MCF 10A (cell line): ENCODE results near the gene ROR1. TPM values are rescaled to one million over a fixed set of nuclear protein-coding genes. Genes with fewer than 3 reads are reported as not detected.
A peak's percentile ranks its signal among the peaks of the same experiment; 100 is the strongest.

Experiments
- BruUV-seq: library from RNA; stranded (reverse); fragments of 400-500 nt; replicated peaks from 2 replicates; lab custom pipeline; 2021; lab: Mats Ljungman, UMichigan
- CTCF ChIA-PET: fragments of 300-600 bp; sonication (Branson Sonifier 250); formaldehyde crosslinking; extraction: SDS; loops from one replicate; lab custom pipeline; 2021; ENCODE audit warnings: antibody characterized with exemption, inconsistent platforms; lab: Yijun Ruan, JAX
- POLR2A ChIA-PET: fragments of 300-600, 350-650 bp; sonication (Branson Sonifier 250); formaldehyde crosslinking; extraction: SDS; loops from one replicate; lab custom pipeline; 2020; ENCODE audit warnings: antibody characterized with exemption, inconsistent platforms; lab: Yijun Ruan, JAX
- DNase-seq: peaks from one replicate; pipeline ENCODE4 v3.0.0-alpha.2; 2018; ENCODE audit not compliant: unreplicated experiment
- H3K27ac Mint-ChIP-seq: one replicate; pipeline ENCODE4 v1.8.0; 2022; ENCODE audit warnings: mild to moderate bottlenecking, low read depth, mixed read lengths; ENCODE audit not compliant: unreplicated experiment
- H3K27me3 Mint-ChIP-seq: one replicate; pipeline ENCODE4 v1.8.0; 2022; ENCODE audit warnings: mixed read lengths; ENCODE audit not compliant: insufficient read depth, unreplicated experiment
- H3K36me3 Mint-ChIP-seq: one replicate; pipeline ENCODE4 v1.8.0; 2022; ENCODE audit warnings: mild to moderate bottlenecking, moderate library complexity, mixed read lengths; ENCODE audit not compliant: insufficient read depth, unreplicated experiment
- H3K4me1 Mint-ChIP-seq: one replicate; pipeline ENCODE4 v1.8.0; 2022; ENCODE audit warnings: mixed read lengths; ENCODE audit not compliant: insufficient read depth, unreplicated experiment
- H3K4me3 Mint-ChIP-seq: one replicate; pipeline ENCODE4 v1.8.0; 2022; ENCODE audit warnings: mild to moderate bottlenecking, moderate library complexity, mixed read lengths; ENCODE audit not compliant: unreplicated experiment
- H3K9me3 Mint-ChIP-seq: one replicate; pipeline ENCODE4 v1.8.0; 2022; ENCODE audit warnings: mixed read lengths; ENCODE audit not compliant: unreplicated experiment
- CTCF ChIP-seq: fragments of 200-600 bp; IDR thresholded peaks from one replicate; pipeline ENCODE4 v1.8.0; 2022; ENCODE audit warnings: antibody characterized with exemption, mild to moderate bottlenecking; ENCODE audit not compliant: unreplicated experiment
- intact Hi-C: fragments of 100-400 bp; cut with micrococcal nuclease; formaldehyde crosslinking; loops from 2 replicates; pipeline ENCODE4 v1.14.1; 2022
- total RNA-seq: library from RNA; stranded (reverse); gene quantifications from 2 replicates; pipeline ENCODE4 v1.2.3, GENCODE V29; 2022

ROR1 gene
- total RNA-seq, 1 experiment from 2014 or later = 4.6 TPM

DNA sequence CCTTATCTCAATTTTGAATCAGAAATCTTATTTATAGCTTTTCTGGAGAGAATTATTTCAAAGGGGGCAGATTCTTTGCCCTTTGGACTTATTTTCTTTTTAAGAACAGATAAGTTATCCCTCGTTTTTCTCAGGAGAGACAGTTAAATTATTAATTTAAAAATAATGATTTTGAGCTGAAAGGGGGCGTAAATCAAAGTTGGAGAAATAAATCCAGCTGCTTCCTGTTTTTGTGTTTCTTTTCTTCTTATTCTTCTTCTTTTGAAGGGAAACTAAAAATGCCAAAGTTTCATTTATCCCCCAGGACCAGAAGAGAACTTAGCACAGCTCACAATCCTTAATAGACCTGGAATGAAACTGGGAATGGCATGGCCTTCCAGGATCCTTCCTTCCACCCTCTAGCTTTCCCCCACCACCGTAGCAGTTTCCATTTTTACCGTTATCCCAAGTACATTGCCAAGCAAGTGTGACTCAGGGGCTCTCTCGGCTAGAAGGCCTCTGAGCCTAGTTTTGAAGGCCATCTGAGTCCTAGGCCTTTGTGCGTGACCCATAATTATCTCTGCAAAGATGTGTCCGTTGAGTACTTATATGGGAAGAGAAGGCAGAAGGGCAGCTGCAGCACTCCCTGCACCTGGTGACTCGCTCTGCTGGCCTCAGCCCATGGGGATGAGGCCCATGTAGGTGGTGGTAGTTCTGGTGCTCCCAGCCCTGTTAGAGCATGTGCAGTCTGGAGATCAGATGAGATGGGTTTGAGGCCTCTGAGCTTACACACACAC lies 181.7 kb downstream of the ROR1 start:
- Mint-ChIP-seq H3K36me3 (no peaks in the 10 kb centered on the region), H3K4me1 (no peaks in the 10 kb centered on the region), H3K27me3 (no peaks in the 10 kb centered on the region), H3K9me3 (peaks cover 14% of the 10 kb centered on the region), H3K27ac (no peak overlapping the region), H3K4me3 (no peak overlapping the region)
- intact Hi-C loops = no loop called here
- DNase-seq = no peak
- BruUV-seq = no TSS peak
- TF ChIP-seq CTCF = no peak
- CTCF ChIA-PET = interaction anchor here (0.6 to 1.4 kb wide), 2 partner anchors 20 to 153 kb away, joined by 3 read pairs; no protein-coding TSS in a partner anchor
- POLR2A ChIA-PET = interaction anchor here (0.6 to 1.2 kb wide), 3 partner anchors 9 to 193 kb away, joined by 3 to 4 read pairs (median 3); no protein-coding TSS in a partner anchor

- no peak for DNase-seq
- BruUV-seq = no TSS peak
- intact Hi-C loops = no loop called here
- no peak for TF ChIP-seq CTCF
- no peaks in the 10 kb centered on the region for H3K4me1 Mint-ChIP-seq
- H3K9me3 Mint-ChIP-seq = peaks cover 10% of the 10 kb centered on the region
- H3K27ac Mint-ChIP-seq = no peak overlapping the region
- no peak overlapping the region for H3K4me3 Mint-ChIP-seq
- no peaks in the 10 kb centered on the region for H3K27me3 Mint-ChIP-seq
- ChIA-PET CTCF (no interaction called here), POLR2A (no interaction called here)
- peaks cover under 1% of the 10 kb centered on the region for H3K36me3 Mint-ChIP-seq
Observed at GRCh38 chr1:63958556-63958955, 184.7 kb downstream of the ROR1 start.

DNA sequence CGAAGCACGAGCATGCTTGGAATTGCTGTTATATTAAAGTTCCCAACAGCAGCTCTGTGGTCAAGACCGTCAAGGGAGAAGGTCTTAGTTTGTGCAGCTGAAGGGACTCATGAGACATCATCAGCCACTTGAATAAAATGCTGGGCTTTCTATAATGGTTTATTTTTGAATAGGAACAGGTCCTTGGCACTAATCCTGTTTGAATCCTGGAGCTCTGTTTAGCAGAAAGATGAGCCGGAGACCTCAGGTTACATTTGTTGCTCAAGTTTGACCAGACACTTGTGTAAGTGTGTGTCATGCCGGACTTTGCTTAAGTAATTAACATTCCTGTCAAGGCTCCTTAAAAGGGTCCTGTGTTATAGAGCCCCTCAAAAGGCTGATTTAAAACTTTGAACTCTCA lies 186.5 kb downstream of the ROR1 start:
- H3K27ac Mint-ChIP-seq = no peak overlapping the region
- POLR2A ChIA-PET = interaction anchor here (0.8 kb wide), 1 partner anchor 9 kb away, joined by 4 read pairs; no protein-coding TSS in a partner anchor
- DNase-seq = peak; percentile 61
- no peaks in the 10 kb centered on the region for H3K4me1 Mint-ChIP-seq
- CTCF ChIA-PET = interaction anchor here (1.6 to 2.5 kb wide), 2 partner anchors 14 to 26 kb away, joined by 5 to 10 read pairs; no protein-coding TSS in a partner anchor
- no peak for TF ChIP-seq CTCF
- H3K36me3 Mint-ChIP-seq = peaks cover 5% of the 10 kb centered on the region
- H3K27me3 Mint-ChIP-seq = no peaks in the 10 kb centered on the region
- no peak overlapping the region for H3K4me3 Mint-ChIP-seq
- H3K9me3 Mint-ChIP-seq = peaks cover 6% of the 10 kb centered on the region
- intact Hi-C loops = no loop called here
- BruUV-seq = no TSS peak

DNA sequence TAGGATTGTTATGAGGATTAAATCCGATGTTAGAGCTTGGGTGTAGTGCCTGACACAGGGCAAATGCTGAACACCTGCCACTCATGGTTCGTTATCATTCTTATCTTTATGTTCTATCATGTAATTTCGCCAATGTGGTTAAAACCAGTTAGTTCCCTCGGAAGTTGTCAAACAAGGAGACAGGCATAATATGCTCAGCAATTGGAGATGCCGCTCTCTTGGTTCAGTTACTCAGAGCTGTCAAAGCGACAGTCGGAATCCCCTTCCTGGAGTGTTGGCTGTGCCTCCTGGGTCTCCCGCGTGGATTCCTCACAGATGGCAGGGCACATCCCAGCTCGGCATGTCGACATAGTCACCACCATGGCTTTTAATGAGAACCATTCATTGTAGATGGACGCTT lies 192.2 kb downstream of the ROR1 start:
- ChIA-PET CTCF (interaction anchor here (0.6 to 1.4 kb wide), 3 partner anchors 8 to 171 kb away, joined by 3 to 4 read pairs (median 3); no protein-coding TSS in a partner anchor), POLR2A (interaction anchor here (0.7 to 1.6 kb wide), 2 partner anchors 9 to 96 kb away, joined by 3 to 4 read pairs; no protein-coding TSS in a partner anchor)
- intact Hi-C loops = no loop called here
- DNase-seq = no peak
- H3K4me1 Mint-ChIP-seq = peaks cover 15% of the 10 kb centered on the region
- peaks cover 11% of the 10 kb centered on the region for H3K9me3 Mint-ChIP-seq
- BruUV-seq = no TSS peak
- H3K4me3 Mint-ChIP-seq = no peak overlapping the region
- TF ChIP-seq CTCF = no peak
- H3K27ac Mint-ChIP-seq = no peak overlapping the region
- peaks cover 11% of the 10 kb centered on the region for H3K36me3 Mint-ChIP-seq
- no peaks in the 10 kb centered on the region for H3K27me3 Mint-ChIP-seq
